Trophoblast cell (in vitro differentiated cells and primary cell): Measurements from ENCODE around the gene DENND5A.

Experiments
- DNase-seq, 2 donors: peaks; one replicate each; pipeline ENCODE4 v3.0.0-alpha.2; 2016
- H2AFZ ChIP-seq: 2 replicates; pipeline ENCODE4 v1.6.1; 2013; ENCODE audit warnings: low read length, moderate library complexity, mild to moderate bottlenecking; ENCODE audit not compliant: insufficient read depth, poor library complexity
- H2AK5ac ChIP-seq: 2 replicates; pipeline ENCODE4 v1.6.1; 2013; ENCODE audit warnings: mild to moderate bottlenecking, low read length
- H2BK120ac ChIP-seq: 2 replicates; pipeline ENCODE4 v1.6.1; 2013; ENCODE audit warnings: low read length, mild to moderate bottlenecking, moderate library complexity; ENCODE audit not compliant: insufficient read depth, poor library complexity
- H2BK12ac ChIP-seq: 2 replicates; pipeline ENCODE4 v1.6.1; 2013; ENCODE audit warnings: mild to moderate bottlenecking, low read length, moderate library complexity
- H2BK5ac ChIP-seq: 2 replicates; pipeline ENCODE4 v1.6.1; 2013; ENCODE audit warnings: low read length, low read depth, moderate library complexity, mild to moderate bottlenecking; ENCODE audit not compliant: poor library complexity
- H3K14ac ChIP-seq: 2 replicates; pipeline ENCODE4 v1.6.1; 2013; ENCODE audit warnings: mild to moderate bottlenecking, low read length
- H3K18ac ChIP-seq: 2 replicates; pipeline ENCODE4 v1.6.1; 2013; ENCODE audit warnings: mild to moderate bottlenecking, low read length
- H3K23ac ChIP-seq: 2 replicates; pipeline ENCODE4 v1.6.1; 2013; ENCODE audit warnings: low read length
- H3K27ac ChIP-seq: 2 replicates; pipeline ENCODE4 v1.5.1; 2013; ENCODE audit warnings: low read depth, mild to moderate bottlenecking, inconsistent platforms, low read length, moderate library complexity
- H3K27me3 ChIP-seq: 2 replicates; pipeline ENCODE4 v1.6.1; 2013; ENCODE audit warnings: inconsistent platforms, mild to moderate bottlenecking, low read length, moderate library complexity; ENCODE audit not compliant: insufficient read depth
- H3K36me3 ChIP-seq, 2 experiments: 1 replicate in 1 of 2; 2 replicates in 1 of 2; pipeline ENCODE4 v1.6.1; 2013; ENCODE audit warnings: low read length in 2 of 2, mild to moderate bottlenecking in 2 of 2, moderate library complexity in 1 of 2; ENCODE audit not compliant: insufficient read depth in 2 of 2, control insufficient read depth in 1 of 2
- H3K4ac ChIP-seq: 2 replicates; pipeline ENCODE4 v1.6.1; 2013; ENCODE audit warnings: low read depth, mild to moderate bottlenecking, low read length, moderate library complexity
- H3K4me1 ChIP-seq, 2 experiments: 1 replicate in 1 of 2; 2 replicates in 1 of 2; pipeline ENCODE4 v1.6.1; 2013; ENCODE audit warnings: low read length in 2 of 2, mild to moderate bottlenecking in 2 of 2, moderate library complexity in 1 of 2; ENCODE audit not compliant: insufficient read depth in 2 of 2, control insufficient read depth in 1 of 2
- H3K4me2 ChIP-seq: 2 replicates; pipeline ENCODE4 v1.6.1; 2013; ENCODE audit warnings: inconsistent platforms, mild to moderate bottlenecking, low read length, moderate library complexity
- H3K4me3 ChIP-seq: 2 replicates; pipeline ENCODE4 v1.5.1; 2013; ENCODE audit warnings: mild to moderate bottlenecking, low read depth, low read length, inconsistent platforms
- H3K79me1 ChIP-seq: one replicate; pipeline ENCODE4 v1.6.1; 2013; ENCODE audit warnings: low read length
- H3K79me2 ChIP-seq: 2 replicates; pipeline ENCODE4 v1.6.1; 2013; ENCODE audit warnings: low read length, mild to moderate bottlenecking; ENCODE audit not compliant: control insufficient read depth, insufficient read depth, poor library complexity
- H3K9ac ChIP-seq: 2 replicates; pipeline ENCODE4 v1.6.1; 2013; ENCODE audit warnings: mild to moderate bottlenecking, low read length
- H3K9me3 ChIP-seq: 2 replicates; pipeline ENCODE4 v1.6.1; 2013; ENCODE audit warnings: low read depth, mild to moderate bottlenecking, control low read depth, inconsistent platforms, low read length; ENCODE audit not compliant: insufficient read depth
- H4K12ac ChIP-seq: 2 replicates; pipeline ENCODE4 v1.6.1; 2013; ENCODE audit warnings: low read depth, mild to moderate bottlenecking, low read length, moderate library complexity
- H4K8ac ChIP-seq: 2 replicates; pipeline ENCODE4 v1.6.1; 2013; ENCODE audit warnings: low read depth, mild to moderate bottlenecking, low read length, moderate library complexity
- H4K91ac ChIP-seq: one replicate; pipeline ENCODE4 v1.6.1; 2013; ENCODE audit warnings: low read depth, mild to moderate bottlenecking, low read length, moderate library complexity
- WGBS: extraction: QIAGEN DNeasy Blood & Tissue Kit; methylation state at CpG from one replicate; pipeline ENCODE4 v1.1.7; 2013; ENCODE audit warnings: missing lambda C conversion rate; ENCODE audit not compliant: insufficient read length, insufficient coverage; ENCODE audit errors: extremely low coverage; 5-methylcytosine and 5-hydroxymethylcytosine counted together

The DENND5A gene

GRCh38 chr11:9178716-9179115 is 86.4 kb downstream of the DENND5A start:
- H4K12ac ChIP-seq = no peak overlapping the region
- no peak overlapping the region for H2AFZ ChIP-seq
- peak; percentile 72 to 92 for DNase-seq
- no peaks in the 10 kb centered on the region for H3K79me2 ChIP-seq
- peaks cover 4% of the 10 kb centered on the region for H3K79me1 ChIP-seq
- no peaks in the 10 kb centered on the region for H3K9me3 ChIP-seq
- H3K14ac ChIP-seq = no peak overlapping the region
- H3K4me1 ChIP-seq = peaks cover 7 to 11% of the 10 kb centered on the region in 2 experiments
- H3K27ac ChIP-seq = no peak overlapping the region
- no peak overlapping the region for H4K91ac ChIP-seq
- WGBS = no CpG with 5 or more reads among the region's 4 CpGs
- H3K4me3 ChIP-seq = no peak overlapping the region
- H3K18ac ChIP-seq = no peak overlapping the region
- H3K27me3 ChIP-seq = no peaks in the 10 kb centered on the region
- H2BK5ac ChIP-seq = no peak overlapping the region
- H2BK120ac ChIP-seq = no peak overlapping the region
- peaks cover 8 to 16% of the 10 kb centered on the region in 2 experiments for H3K36me3 ChIP-seq
- H3K23ac ChIP-seq = no peak overlapping the region
- H3K9ac ChIP-seq = no peak overlapping the region
- no peak overlapping the region for H2AK5ac ChIP-seq
- H3K4ac ChIP-seq = no peak overlapping the region
- no peak overlapping the region for H3K4me2 ChIP-seq
- H2BK12ac ChIP-seq = no peak overlapping the region
- H4K8ac ChIP-seq = no peak overlapping the region

- H4K12ac ChIP-seq = no peak overlapping the region
- no peak overlapping the region for H2AFZ ChIP-seq
- H3K27ac ChIP-seq = no peak overlapping the region
- H3K27me3 ChIP-seq = no peaks in the 10 kb centered on the region
- H2BK12ac ChIP-seq = no peak overlapping the region
- H4K8ac ChIP-seq = no peak overlapping the region
- H3K23ac ChIP-seq = no peak overlapping the region
- H3K4me2 ChIP-seq = no peak overlapping the region
- DNase-seq = no peak
- no peak overlapping the region for H2BK5ac ChIP-seq
- no peak overlapping the region for H2BK120ac ChIP-seq
- H3K4me1 ChIP-seq = peaks cover 7 to 11% of the 10 kb centered on the region in 2 experiments
- peaks cover 4% of the 10 kb centered on the region for H3K79me1 ChIP-seq
- no peak overlapping the region for H4K91ac ChIP-seq
- H3K4ac ChIP-seq = no peak overlapping the region
- no peak overlapping the region for H3K4me3 ChIP-seq
- peak overlapping the region; percentile 7 for H3K9ac ChIP-seq
- H3K36me3 ChIP-seq = peaks cover 6 to 14% of the 10 kb centered on the region in 2 experiments
- no peak overlapping the region for H3K14ac ChIP-seq
- no CpG with 5 or more reads among the region's 2 CpGs for WGBS
- H3K18ac ChIP-seq = no peak overlapping the region
- H2AK5ac ChIP-seq = no peak overlapping the region
- no peaks in the 10 kb centered on the region for H3K79me2 ChIP-seq
- no peaks in the 10 kb centered on the region for H3K9me3 ChIP-seq
Measured at GRCh38 chr11:9177438-9178091, 87.6 kb downstream of the DENND5A start.

- DNase-seq = no peak
- Histone ChIP-seq H3K9me3 (no peaks in the 10 kb centered on the region), H3K36me3 (peaks cover 8 to 16% of the 10 kb centered on the region in 2 experiments)
Measured at GRCh38 chr11:9176550-9176949, 88.6 kb downstream of the DENND5A start.

GRCh38 chr11:9176136-9176535 is 89.0 kb downstream of the DENND5A start:
- Histone ChIP-seq H3K4me1 (peaks cover 7 to 8% of the 10 kb centered on the region in 2 experiments), H3K14ac (no peak overlapping the region), H3K79me2 (no peaks in the 10 kb centered on the region), H3K36me3 (peaks cover 8 to 16% of the 10 kb centered on the region in 2 experiments), H3K79me1 (peaks cover 4% of the 10 kb centered on the region), H4K12ac (no peak overlapping the region), H2AK5ac (no peak overlapping the region), H4K91ac (no peak overlapping the region), H2AFZ (no peak overlapping the region), H3K9me3 (no peaks in the 10 kb centered on the region), H2BK120ac (no peak overlapping the region), H3K27me3 (no peaks in the 10 kb centered on the region), H2BK12ac (no peak overlapping the region), H2BK5ac (no peak overlapping the region), H3K27ac (no peak overlapping the region), H3K23ac (no peak overlapping the region), H3K9ac (no peak overlapping the region), H3K4me3 (no peak overlapping the region), H4K8ac (no peak overlapping the region), H3K4me2 (no peak overlapping the region), H3K4ac (no peak overlapping the region), H3K18ac (no peak overlapping the region)
- no peak for DNase-seq

More at GRCh38 chr11:9176550-9176949, 88.6 kb downstream of the DENND5A start:
- Histone ChIP-seq H3K4me2 (no peak overlapping the region), H4K12ac (no peak overlapping the region), H3K23ac (no peak overlapping the region), H3K4ac (no peak overlapping the region), H3K14ac (no peak overlapping the region), H3K27me3 (no peaks in the 10 kb centered on the region), H2BK120ac (no peak overlapping the region), H3K18ac (no peak overlapping the region), H3K27ac (no peak overlapping the region), H4K8ac (no peak overlapping the region), H3K79me2 (no peaks in the 10 kb centered on the region), H3K4me3 (no peak overlapping the region), H2AFZ (no peak overlapping the region), H2BK12ac (no peak overlapping the region), H2BK5ac (no peak overlapping the region), H4K91ac (no peak overlapping the region), H2AK5ac (no peak overlapping the region), H3K9ac (no peak overlapping the region), H3K4me1 (peaks cover 7 to 11% of the 10 kb centered on the region in 2 experiments), H3K79me1 (peaks cover 4% of the 10 kb centered on the region)
